ENCODE data around the gene INPP5K.
A peak's percentile ranks its signal among the peaks of the same experiment; 100 is the strongest.

The INPP5K gene

GRCh38 chr17:1533661-1534325 is 17.4 kb upstream of the INPP5K start:
- H3K27ac ChIP-seq (ENCODE audit: extremely low read depth, low read depth, low read length) = no peak overlapping the region
- no peaks in the 10 kb centered on the region for H3K4me1 ChIP-seq (ENCODE audit: control insufficient read depth, insufficient read depth, low read length)
- ChIA-PET POLR2A (interaction anchor here (0.8 to 2.8 kb wide), 2 partner anchors 18 to 150 kb away, joined by 3 to 17 read pairs; partner anchors contain the start of gene INPP5K), CTCF (interaction anchor here (0.6 to 2.9 kb wide), 21 partner anchors 8 to 314 kb away, joined by 3 to 15 read pairs (median 4); partner anchors contain the start of gene INPP5K)
- H3K9me3 ChIP-seq (ENCODE audit: control insufficient read depth, insufficient read depth, low read depth, low read length) = no peaks in the 10 kb centered on the region
- TF ChIP-seq ELK4 (IDR thresholded peaks at IDR 0.05; ENCODE audit: borderline replicate concordance, low read depth, low read length) (no peak), ZNF391 (tag by site-specific recombination; IDR thresholded peaks at IDR 0.05; ENCODE audit: borderline replicate concordance, low read depth) (no peak), REPIN1 (tag by site-specific recombination; IDR thresholded peaks at IDR 0.05; ENCODE audit: low read depth) (no peak), ZNF174 (tag by site-specific recombination; IDR thresholded peaks at IDR 0.05) (no peak), ZNF202 (tag by site-specific recombination; IDR thresholded peaks at IDR 0.05; ENCODE audit: borderline replicate concordance) (no peak), ZEB2 (tag by site-specific recombination; IDR thresholded peaks at IDR 0.05) (no peak), PRDM4 (tag by site-specific recombination; IDR thresholded peaks at IDR 0.05) (no peak), ZBTB1 (tag by site-specific recombination; IDR thresholded peaks at IDR 0.05) (no peak), ZBTB7A (tag by site-specific recombination; IDR thresholded peaks at IDR 0.05; ENCODE audit: low read depth) (no peak), ZNF146 (tag by site-specific recombination; IDR thresholded peaks at IDR 0.05) (no peak), SCRT1 (tag by site-specific recombination; IDR thresholded peaks at IDR 0.05; ENCODE audit: borderline replicate concordance) (no peak), KLF16 (tag by site-specific recombination; IDR thresholded peaks at IDR 0.05) (no peak)
- TF ChIP-seq, protein P1, sequence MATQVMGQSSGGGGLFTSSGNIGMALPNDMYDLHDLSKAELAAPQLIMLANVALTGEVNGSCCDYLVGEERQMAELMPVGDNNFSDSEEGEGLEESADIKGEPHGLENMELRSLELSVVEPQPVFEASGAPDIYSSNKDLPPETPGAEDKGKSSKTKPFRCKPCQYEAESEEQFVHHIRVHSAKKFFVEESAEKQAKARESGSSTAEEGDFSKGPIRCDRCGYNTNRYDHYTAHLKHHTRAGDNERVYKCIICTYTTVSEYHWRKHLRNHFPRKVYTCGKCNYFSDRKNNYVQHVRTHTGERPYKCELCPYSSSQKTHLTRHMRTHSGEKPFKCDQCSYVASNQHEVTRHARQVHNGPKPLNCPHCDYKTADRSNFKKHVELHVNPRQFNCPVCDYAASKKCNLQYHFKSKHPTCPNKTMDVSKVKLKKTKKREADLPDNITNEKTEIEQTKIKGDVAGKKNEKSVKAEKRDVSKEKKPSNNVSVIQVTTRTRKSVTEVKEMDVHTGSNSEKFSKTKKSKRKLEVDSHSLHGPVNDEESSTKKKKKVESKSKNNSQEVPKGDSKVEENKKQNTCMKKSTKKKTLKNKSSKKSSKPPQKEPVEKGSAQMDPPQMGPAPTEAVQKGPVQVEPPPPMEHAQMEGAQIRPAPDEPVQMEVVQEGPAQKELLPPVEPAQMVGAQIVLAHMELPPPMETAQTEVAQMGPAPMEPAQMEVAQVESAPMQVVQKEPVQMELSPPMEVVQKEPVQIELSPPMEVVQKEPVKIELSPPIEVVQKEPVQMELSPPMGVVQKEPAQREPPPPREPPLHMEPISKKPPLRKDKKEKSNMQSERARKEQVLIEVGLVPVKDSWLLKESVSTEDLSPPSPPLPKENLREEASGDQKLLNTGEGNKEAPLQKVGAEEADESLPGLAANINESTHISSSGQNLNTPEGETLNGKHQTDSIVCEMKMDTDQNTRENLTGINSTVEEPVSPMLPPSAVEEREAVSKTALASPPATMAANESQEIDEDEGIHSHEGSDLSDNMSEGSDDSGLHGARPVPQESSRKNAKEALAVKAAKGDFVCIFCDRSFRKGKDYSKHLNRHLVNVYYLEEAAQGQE (tag by site-specific recombination; IDR thresholded peaks at IDR 0.05) = no peak
- peaks cover 48 to 84% of the 10 kb centered on the region in 2 experiments for H3K36me3 ChIP-seq (ENCODE audit: control insufficient read depth in 2 of 2, insufficient read depth in 1 of 2, low read length in 2 of 2)
- no peak overlapping the region for H3K4me3 ChIP-seq (ENCODE audit: low read depth, low read length)

DNA sequence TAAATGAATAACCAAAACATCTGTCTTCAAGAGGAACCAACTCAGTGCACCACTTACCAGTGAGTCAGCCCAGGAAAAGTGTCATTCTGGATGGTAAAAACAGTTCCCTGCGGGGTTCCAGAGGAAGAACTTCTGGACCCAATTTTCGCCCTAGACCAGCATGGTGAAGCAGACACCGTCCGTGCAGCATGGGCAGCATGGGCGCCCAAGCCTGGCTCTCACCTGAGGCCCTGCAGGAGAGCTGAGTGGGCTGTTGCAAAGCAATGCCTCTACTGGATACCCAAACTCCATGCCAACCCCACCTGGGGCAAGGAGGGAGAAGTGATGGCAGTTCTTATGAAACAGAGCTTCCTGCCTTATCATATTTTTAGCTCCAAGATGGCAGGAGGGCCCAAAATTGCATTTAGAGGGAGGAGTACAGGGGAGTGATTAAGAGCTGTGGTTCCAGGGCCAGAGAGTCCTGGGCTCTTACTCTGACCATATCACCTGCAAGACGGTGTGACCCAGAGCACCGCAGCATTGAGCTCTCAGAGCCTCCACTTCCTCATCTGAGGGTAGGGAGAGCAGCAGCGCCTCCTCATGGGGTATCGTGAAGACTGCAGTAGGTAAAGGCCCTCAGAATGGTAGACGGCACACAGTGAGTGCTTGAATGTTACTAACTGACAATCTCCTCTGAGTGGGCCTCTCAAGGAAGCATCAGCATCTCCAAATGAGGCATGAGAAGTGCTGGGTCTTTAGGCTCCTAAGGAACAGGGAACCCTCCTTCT is 16.6 kb upstream of the INPP5K start:
- Histone ChIP-seq H3K4me1 (ENCODE audit: control insufficient read depth, insufficient read depth, low read length) (no peaks in the 10 kb centered on the region), H3K27ac (ENCODE audit: extremely low read depth, low read depth, low read length) (no peak overlapping the region), H3K36me3 (ENCODE audit: control insufficient read depth in 2 of 2, insufficient read depth in 1 of 2, low read length in 2 of 2) (peaks cover 52 to 84% of the 10 kb centered on the region in 2 experiments), H3K4me3 (ENCODE audit: low read depth, low read length) (no peak overlapping the region), H3K9me3 (ENCODE audit: control insufficient read depth, insufficient read depth, low read depth, low read length) (no peaks in the 10 kb centered on the region)
- TF ChIP-seq ZNF148 (tag by site-specific recombination; IDR thresholded peaks at IDR 0.05; ENCODE audit: borderline replicate concordance) (no peak), ZNF654 (tag by site-specific recombination; IDR thresholded peaks at IDR 0.05; ENCODE audit: low read depth) (peak; percentile 47)
- POLR2A ChIA-PET = interaction anchor here (0.8 to 2.8 kb wide), 2 partner anchors 17 to 151 kb away, joined by 3 to 17 read pairs; partner anchors contain the start of gene INPP5K
- CTCF ChIA-PET = interaction anchor here (0.5 to 2.9 kb wide), 27 partner anchors 9 to 313 kb away, joined by 3 to 15 read pairs (median 4); partner anchors contain the start of gene INPP5K

Data from HEK293 (cell line).